GM21619 (cell line): ENCODE measurements around the gene LRRC8A.
"Not testable (repeated sequence)": the region's sequence is repeated elsewhere in the genome, so short reads cannot be mapped to it uniquely, and the experiment has no call there.

Experiments
- ATAC-seq: cut with Tn5 transposase; IDR thresholded peaks from one replicate; pipeline ENCODE4 v1.9.1; 2021; ENCODE audit not compliant: unreplicated experiment

Gene LRRC8A

GRCh38 chr9:128947277-128947526, 65.3 kb downstream of the LRRC8A start:
- ATAC-seq: no peak

GRCh38 chr9:128947527-128948301, 65.8 kb downstream of the LRRC8A start, which contains the start of the genes DOLK and NUP188:
Gene DOLK, minus strand, starts transcription at chr9:128947603. Its CDS starts 300 bp downstream, at chr9:128947303.
Gene NUP188, plus strand, starts transcription at chr9:128947699. Its CDS starts 21 bp downstream, at chr9:128947720.
- peak; percentile 69 for ATAC-seq

GRCh38 chr9:128961403-128961802, 79.5 kb downstream of the LRRC8A start:
- ATAC-seq: not testable (repeated sequence)
